Fibroblast of mammary gland (primary cell): Measurements from ENCODE around the gene PCYT2.
A peak's percentile ranks its signal among the peaks of the same experiment; 100 is the strongest.

Experiments used
- DNase-seq: peaks from one replicate; pipeline ENCODE4 v3.0.0-alpha.2; 2010; ENCODE audit warnings: low read depth
- H3K4me3 ChIP-seq: 2 replicates; pipeline ENCODE4 v1.5.1; 2011; ENCODE audit warnings: low read depth, mild to moderate bottlenecking, low read length, moderate library complexity; ENCODE audit not compliant: control insufficient read depth
- CTCF ChIP-seq: conservative IDR thresholded peaks from 2 replicates; pipeline ENCODE4 v1.5.1; 2011; ENCODE audit warnings: low read depth, low read length, inconsistent platforms; ENCODE audit not compliant: control insufficient read depth, insufficient read depth

The PCYT2 gene

DNA sequence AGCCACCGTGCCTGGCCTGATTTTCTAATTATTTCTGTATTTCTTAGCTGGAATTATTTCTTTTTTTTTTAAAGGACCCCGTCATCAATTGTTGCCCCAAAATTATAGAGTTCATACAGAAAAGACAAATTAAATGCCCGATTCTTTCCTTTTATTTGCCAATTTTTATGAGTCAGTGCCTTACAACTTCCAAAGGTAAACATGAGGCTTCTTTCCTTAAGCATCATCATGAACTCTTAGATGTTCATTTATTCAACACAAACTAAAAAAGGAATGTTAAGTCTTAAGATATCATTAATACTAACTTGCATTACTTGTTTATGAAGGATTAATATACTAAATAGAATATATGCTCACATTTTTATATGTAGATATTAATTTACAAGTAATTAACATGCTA, 32.9 kb downstream of the PCYT2 start:
- DNase-seq, result no peak
- TF ChIP-seq CTCF, result no peak
- no peak overlapping the region for H3K4me3 ChIP-seq

- no peak for TF ChIP-seq CTCF
- DNase-seq, result no peak
- no peak overlapping the region for H3K4me3 ChIP-seq
These were observed 33.6 kb downstream of the PCYT2 start for GRCh38 chr17:81877569-81877968.

DNA sequence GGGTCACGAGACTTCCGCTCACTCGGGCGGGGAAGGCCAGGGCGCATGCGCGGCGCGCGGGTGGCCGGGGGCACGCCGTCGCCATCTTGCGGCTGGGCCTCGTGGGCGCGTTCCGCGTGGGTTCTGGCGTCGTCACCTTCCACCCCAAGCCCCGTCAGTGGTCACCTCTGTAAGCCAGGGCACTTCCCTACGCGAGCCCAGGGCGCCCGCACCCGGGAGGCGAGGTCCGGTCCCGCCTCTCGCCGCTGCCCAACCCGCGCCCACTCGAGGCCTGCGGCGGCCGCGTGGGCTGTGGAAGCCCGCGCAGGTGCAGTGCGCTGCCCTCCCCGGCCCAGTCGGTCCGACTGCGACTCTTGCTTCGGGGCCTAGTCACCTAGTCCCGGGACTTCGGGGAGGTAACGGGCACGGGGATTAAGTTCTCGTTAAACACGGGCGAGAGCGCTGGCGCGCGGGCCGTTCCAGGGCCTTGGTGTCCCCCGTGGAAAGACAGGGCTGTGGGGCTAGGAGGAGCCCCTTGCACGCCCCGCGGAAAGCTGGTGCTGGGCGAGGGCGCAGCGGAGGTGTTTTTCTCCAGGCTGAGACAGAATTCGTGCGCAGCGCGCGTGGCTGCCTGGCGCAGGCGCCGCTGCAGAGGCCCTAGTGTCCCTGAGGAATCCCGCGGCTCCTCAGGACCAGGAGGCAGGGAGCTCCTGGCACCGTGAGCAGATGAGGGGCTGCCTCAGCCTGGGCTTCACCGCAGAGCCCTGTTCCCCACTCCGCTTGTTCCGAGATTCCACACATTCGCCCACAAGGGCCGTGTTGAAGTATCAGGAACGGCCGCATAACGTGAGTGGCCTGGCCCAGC, 39.6 kb downstream of the PCYT2 start:
- peak; percentile 83 for DNase-seq
- no peak for TF ChIP-seq CTCF
- H3K4me3 ChIP-seq, result peak overlapping the region; percentile 64

GRCh38 chr17:81870981-81871386, 40.2 kb downstream of the PCYT2 start, which contains the start of gene ARHGDIA:
TSS of gene ARHGDIA (minus strand) at chr17:81871337. CDS start at chr17:81869930, 1,407 bp downstream.
- H3K4me3 ChIP-seq, result peak within 1 kb of the TSS; percentile 76
- peak; percentile 4 for DNase-seq
- no peak for TF ChIP-seq CTCF

- no peak for TF ChIP-seq CTCF
- peak overlapping the region; percentile 76 for H3K4me3 ChIP-seq
- peak; percentile 69 for DNase-seq
These were observed 40.8 kb downstream of the PCYT2 start for GRCh38 chr17:81870131-81870980.

GRCh38 chr17:81869221-81870130, 41.7 kb downstream of the PCYT2 start:
- DNase-seq, result peak; percentile 27
- peak overlapping the region; percentile 76 for H3K4me3 ChIP-seq
- peak; percentile 45 for TF ChIP-seq CTCF
